ENCODE measurements around the gene GMCL1.

The GMCL1 gene

DNA sequence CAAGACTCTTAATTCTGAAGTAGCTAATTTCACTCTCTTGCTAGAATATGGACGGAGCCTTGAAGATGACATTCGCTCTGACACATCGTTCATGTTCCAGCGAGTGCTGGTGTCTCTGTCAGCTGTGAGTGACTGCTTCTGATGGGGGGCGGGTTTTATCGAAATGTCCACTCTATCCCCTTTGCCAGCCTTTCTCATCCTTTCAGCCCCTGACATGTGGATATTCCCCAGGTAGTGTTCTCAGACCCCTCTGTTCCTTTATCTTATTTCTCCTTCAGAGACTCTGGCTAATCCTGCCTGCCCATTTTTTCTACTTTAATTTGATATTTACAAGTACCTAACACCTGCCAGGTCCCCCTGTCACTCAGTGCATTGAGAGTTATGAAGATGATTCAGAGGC lies 18.9 kb upstream of the GMCL1 start:
- TF ChIP-seq, protein P1, sequence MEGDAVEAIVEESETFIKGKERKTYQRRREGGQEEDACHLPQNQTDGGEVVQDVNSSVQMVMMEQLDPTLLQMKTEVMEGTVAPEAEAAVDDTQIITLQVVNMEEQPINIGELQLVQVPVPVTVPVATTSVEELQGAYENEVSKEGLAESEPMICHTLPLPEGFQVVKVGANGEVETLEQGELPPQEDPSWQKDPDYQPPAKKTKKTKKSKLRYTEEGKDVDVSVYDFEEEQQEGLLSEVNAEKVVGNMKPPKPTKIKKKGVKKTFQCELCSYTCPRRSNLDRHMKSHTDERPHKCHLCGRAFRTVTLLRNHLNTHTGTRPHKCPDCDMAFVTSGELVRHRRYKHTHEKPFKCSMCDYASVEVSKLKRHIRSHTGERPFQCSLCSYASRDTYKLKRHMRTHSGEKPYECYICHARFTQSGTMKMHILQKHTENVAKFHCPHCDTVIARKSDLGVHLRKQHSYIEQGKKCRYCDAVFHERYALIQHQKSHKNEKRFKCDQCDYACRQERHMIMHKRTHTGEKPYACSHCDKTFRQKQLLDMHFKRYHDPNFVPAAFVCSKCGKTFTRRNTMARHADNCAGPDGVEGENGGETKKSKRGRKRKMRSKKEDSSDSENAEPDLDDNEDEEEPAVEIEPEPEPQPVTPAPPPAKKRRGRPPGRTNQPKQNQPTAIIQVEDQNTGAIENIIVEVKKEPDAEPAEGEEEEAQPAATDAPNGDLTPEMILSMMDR (conservative IDR thresholded peaks at IDR 0.05; ENCODE audit: low read length) = no peak

DNA sequence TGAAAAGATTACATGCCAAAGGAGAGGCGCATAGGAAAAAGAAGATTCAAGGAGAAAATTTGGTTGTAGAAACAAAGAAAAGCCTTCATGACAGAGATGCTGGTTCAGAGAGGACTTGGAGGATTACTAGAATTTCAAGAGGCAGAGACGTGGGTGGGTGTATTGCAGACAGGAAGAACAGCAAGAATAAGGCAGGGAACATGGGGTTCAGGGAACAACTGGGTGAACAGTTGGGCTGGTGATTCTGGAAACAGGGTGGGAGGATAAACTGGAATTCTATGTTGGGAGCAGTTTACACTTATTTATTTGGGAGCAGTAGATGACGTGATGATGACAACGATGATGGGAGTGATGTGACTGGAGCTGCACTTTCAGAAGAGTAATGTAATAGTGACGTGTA lies 18.4 kb upstream of the GMCL1 start:
- no peak for DNase-seq (ENCODE audit: low read depth)
- no peak overlapping the region for H3K4me3 ChIP-seq (ENCODE audit: low read length)
- TF ChIP-seq, protein P1 (conservative IDR thresholded peaks at IDR 0.05; ENCODE audit: low read length) = no peak

More for the DNA sequence above, 18.9 kb upstream of the GMCL1 start:
- DNase-seq (ENCODE audit: low read depth) = no peak
- no peak overlapping the region for H3K4me3 ChIP-seq (ENCODE audit: low read length)

DNA sequence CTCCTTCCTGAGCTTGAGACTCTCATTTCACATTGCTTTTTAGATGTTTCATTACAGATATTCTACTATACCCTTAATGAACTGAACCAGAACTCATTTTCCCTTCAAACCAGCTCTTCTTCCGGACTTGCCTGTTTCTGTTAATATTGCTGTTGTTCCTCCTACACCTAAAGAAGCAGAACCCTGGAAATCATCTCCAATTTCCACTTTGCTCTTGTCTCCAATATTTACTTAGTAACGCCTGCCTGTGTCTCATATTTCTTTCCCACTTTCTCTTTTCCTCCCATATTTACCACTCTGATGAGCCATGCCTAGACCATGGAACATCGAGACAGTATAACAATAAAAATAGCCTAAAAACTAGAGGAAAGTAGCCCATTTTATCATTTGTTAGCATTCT lies 17.9 kb upstream of the GMCL1 start:
- TF ChIP-seq, protein P1 (conservative IDR thresholded peaks at IDR 0.05; ENCODE audit: low read length) = no peak
- H3K4me3 ChIP-seq (ENCODE audit: low read length) = no peak overlapping the region
- no peak for DNase-seq (ENCODE audit: low read depth)

DNA sequence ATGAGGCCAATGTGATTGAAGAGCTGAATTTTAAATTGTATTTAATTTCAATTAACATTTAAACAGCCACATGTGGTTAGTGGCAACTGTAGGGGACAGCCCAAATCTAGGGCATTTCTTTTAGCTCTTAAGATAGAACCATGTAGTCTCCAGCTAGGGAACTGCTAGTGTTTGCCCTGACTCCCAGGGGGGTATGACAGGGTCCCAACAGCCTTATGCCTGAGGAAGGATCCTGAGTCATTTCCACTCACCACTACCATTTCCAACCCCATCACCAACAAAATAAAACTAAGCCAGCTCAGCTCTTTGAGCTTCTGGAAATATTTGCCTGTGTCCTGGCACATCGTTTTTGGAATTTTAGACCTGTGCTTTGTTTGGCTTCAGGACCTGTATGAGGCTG lies 13.7 kb upstream of the GMCL1 start:
- TF ChIP-seq, protein P1 (conservative IDR thresholded peaks at IDR 0.05; ENCODE audit: low read length) = no peak
- H3K4me3 ChIP-seq (ENCODE audit: low read length) = no peak overlapping the region
- no peak for DNase-seq (ENCODE audit: low read depth)

DNA sequence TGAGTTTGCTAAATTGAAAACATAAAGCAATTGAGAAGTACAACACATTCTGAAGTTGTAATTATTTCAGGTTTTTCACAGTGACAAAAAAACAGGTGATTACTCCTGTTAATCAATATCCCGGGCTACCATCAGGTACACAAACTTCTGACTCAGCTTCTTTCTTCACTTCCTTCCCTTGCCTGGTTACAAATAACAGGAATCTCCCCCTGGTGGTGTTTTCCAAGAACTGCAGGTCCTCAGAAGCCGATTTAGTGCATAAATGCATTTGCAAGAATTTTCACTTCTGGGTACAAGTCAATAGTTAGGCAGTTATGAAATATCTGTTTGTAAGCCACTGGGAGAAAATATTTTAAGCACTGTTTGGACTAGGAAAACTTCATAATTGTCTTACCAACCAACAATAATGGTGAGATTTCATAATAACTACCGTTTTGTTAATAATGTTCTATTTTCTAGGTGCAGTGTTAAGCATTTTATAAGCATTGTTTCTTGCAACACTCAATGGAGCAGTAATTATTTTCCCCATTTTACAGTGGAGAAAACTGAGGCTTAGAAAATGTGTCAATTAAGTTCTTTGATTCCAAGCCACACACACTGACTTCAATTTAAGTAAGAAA lies 12.4 kb upstream of the GMCL1 start:
- no peak overlapping the region for H3K4me3 ChIP-seq (ENCODE audit: low read length)
- DNase-seq (ENCODE audit: low read depth) = peak; percentile 88

DNA sequence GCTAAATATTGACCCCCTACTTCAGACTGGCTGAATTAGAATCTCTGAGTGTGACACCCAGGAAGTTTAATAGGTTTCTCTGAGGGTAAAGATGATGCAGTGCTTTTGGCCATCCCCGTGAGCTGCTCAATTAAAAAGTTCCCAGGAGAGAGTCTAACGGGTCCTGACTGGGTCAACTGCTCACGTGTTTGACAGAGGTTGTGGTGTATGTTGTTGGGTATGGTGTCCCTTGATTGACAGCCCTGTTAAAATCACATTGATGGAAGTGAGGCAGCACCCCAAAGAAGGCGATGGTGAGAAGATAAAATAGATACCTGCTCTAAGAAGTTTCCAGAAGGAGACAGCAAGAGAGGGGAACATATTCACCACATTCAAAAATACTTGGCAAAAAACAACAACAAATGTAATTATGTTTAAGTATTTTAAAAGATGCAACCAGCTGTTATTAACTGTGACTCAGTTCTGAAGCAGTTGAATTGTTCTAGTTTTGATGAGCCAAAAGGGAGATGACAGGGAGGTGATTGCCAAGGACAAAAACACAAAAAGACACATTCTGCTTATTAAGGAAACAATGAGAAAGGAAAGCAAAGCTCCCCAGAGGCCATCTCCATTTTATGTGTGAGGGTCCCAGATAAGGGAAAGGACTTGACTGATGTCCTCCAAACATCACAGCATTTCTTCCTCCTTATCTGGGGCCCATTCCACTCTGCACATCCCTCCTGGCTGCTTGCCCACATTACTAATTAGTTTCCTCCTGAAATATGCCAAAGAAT lies 11.5 kb upstream of the GMCL1 start:
- no peak overlapping the region for H3K4me3 ChIP-seq (ENCODE audit: low read length)
- TF ChIP-seq, protein P1 (conservative IDR thresholded peaks at IDR 0.05; ENCODE audit: low read length) = no peak
- peak; percentile 35 for DNase-seq (ENCODE audit: low read depth)

More for the DNA sequence above, 12.4 kb upstream of the GMCL1 start:
- TF ChIP-seq, protein P1 (conservative IDR thresholded peaks at IDR 0.05; ENCODE audit: low read length) = peak; percentile 93

Measured in AG10803 (cell line).